Hypothalamus (tissue), 51 donors: Measurements from ENCODE around the gene ZNF771.

Source experiments
- DNase-seq, 51 donors: peaks; one replicate each; lab custom pipeline; 2025; lab: John Stamatoyannopoulos, UW

ZNF771 gene

DNA sequence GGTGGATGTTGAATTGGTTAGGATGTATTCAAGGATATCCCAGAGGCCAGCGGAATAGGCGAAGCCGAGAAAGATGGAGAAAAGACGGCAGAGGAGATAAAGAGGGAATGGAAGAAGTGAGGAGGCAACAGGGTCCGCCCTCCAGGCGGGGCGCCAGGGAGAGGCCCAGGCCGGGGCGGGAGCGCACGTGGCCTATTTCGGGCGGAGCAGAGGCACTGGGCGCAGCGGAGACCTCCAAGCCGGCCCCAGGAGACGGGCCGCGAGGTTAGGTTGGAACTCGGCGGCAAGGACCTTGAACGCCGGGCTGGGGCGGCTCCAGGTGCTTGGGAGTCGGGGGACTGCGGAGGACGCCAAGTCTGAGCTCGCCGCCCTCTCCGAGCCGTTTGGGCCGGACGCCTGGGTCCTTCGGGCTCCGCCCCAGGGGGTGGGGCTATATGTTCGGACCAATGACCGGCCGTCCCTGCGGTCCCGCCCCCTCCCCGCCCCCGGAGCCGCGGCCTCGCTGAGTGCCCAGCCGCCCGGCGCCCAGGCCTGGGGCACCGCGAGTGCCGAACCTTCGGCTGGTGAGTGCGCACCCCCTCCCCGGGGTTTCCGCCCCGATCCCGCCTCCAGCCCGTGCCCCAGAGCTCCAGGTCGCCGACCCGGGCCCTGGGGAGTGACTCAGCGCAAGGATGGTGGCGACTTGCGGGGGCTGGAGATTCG, at the start of gene ZNF771:
ZNF771 (plus strand) TSS at position 505 of the 702 bp plus-strand sequence. CDS start 448 bp downstream, outside the sequence.
- DNase-seq = peak; percentile 68 to 96 (median 88)

DNA sequence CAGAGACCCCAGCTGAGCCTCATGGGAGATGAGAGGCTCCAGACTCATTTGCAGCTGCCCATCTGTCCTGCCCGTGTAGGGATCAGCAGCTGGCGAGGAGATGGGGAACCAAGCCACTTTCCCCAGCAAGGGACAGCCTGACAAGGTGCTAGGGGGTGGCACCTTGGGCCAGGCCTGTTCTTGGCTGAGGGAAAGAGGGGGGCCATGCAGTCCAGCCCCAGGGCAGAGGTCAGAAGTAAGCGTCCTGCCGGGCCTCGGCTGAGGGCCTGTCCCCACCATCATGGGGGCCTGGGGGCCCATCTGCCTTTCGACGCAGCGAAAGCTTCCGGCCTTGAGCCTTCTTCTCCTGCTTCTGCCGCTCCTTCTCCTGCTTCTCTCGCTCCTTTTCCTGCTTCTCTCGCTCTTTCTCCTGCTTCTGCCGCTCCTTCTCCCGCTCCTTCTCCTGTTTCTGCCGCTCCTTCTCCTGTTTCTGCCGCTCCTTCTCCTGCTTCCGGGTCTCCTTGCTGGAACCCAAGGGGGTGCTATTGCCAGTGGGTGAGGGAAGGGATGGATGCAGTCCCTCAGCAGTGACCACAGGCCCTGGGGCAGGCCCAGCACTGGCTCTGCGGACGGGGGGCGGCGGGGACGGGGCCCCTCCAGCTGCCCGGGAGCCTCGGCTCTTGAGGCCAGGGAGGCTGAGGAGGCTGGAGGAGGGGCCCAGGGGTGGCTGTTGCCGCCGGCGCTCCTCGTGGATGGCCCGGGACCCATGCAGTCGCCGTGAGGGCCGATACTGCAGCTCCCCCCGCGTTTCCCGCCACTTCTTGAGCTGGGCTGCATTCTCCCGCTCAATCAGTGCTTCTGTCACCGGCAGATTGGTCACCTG, 49.5 kb upstream of the ZNF771 start:
- no peak for DNase-seq

- DNase-seq = no peak
These were observed 48.8 kb upstream of the ZNF771 start for GRCh38 chr16:30358577-30358936.

- DNase-seq = no peak
These were observed 48.2 kb upstream of the ZNF771 start for GRCh38 chr16:30358990-30359870.

DNA sequence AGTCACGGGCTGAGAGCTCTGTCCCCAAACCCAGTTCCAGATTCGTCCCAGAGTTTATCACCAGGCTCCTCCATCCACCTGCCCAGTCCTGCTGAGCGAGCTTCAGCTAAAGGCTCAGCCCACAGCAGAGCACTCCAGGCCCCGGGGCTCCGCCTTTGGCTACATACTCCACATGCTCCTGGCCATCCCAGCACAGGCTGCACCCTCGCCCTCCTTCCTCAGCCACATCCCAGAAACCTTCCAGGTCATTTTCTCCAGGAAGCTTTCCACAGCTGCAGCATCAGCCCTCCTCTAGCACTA, 47.6 kb upstream of the ZNF771 start:
- no peak for DNase-seq

DNA sequence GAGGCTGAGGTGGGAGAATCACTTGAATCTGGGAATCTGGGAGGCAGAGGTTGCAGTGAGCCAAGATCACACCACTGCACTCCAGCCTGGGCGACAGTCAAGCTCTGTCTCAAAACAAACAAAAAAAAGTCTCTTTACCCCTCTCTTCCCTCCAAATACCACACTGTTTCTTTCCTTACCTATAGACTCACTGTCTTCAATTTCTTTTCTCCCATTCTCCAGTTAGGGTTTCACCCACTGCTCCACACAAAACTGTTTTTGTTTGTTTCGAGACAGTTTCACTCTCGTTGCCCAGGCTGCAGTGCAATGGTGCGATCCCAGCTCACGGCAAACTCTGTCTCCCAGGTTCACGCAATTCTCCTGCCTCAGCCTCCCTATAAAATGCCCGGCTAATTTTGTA, 46.2 kb upstream of the ZNF771 start:
- no peak for DNase-seq

GRCh38 chr16:30365200-30365599, 42.2 kb upstream of the ZNF771 start:
- DNase-seq = no peak

DNA sequence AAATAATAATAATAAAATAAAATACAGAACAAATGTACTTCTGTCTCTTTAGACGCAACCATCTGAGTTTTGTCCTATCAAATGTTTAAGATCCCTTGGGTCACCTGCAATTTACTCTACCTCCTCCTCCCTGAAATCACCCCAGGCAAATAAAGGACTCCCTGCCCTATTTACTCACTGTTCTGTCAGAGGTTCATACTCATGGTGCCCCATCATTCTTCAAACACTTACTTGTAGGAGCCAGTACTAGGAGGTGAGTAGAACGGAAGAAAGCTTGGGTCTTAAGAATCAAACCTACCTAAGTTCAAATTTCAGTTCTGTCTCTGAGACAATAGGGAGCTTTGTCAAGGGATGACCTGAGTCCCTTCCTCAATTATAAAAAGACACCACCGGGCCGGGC, 40.9 kb upstream of the ZNF771 start:
- DNase-seq = no peak

DNA sequence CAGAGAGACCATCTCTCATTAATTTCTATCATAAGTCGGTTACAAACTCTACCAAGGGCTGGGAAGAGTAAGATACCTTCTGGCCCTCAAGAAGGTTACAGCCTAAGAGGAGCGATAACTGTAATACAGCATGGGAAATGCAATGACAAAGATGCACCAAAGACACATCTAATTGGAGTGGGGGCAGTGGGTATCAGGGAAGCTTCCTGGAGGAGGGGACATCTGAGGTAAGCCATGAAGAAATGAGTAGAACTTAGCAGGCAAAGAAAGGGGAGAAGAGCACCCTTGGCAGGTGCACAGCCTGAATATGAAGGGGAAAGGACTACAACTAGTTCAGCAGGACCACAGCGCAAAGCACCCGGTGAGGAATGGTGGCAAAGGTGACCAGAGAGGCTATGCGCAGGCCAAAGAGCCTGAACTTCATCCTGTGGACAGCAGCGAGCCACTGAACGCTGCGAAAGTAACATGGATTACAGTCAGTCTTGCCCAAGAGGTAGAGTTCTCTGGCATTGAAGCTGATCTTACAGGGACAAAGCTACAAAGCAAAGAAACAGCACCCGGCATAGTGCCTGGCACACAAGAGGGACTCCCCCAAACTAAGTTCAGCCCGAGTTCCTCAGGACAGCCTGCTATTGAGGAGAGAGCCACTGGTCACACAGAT, 39.9 kb upstream of the ZNF771 start:
- DNase-seq = no peak

DNA sequence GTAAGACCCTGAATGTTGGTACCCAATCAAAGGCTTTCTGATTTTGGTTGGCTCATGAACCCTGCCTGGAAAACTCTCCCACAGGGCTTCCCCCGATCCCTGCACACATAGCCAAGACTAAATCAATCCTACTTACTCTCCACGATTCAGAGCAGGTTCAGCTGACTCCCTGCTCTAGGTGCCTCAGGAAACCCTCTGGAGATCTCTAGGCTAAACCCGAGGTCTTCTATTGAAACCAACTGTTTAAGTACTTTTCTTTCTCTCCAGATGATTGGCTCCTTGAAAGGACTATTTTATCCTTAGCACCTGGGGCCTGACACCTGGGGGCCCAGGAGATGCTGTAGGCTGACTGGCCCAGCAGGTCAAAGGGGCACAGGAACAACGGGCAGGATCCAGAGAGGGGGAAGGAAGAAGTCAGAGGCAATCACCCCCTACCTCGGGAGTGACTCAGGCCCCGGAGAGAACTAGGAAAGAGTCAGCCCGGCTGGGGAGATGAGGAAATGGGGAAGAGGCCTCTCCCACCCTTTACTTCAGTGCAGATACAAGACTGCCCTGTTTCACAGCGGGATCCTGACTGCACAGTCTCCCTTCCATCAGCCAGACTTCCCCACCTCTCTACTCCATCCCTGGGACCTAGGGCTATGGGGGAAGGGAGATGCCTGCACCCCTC, 39.1 kb upstream of the ZNF771 start:
- DNase-seq = peak in 3 of 51 donors; percentile 12 to 26 (median 15)

- no peak for DNase-seq
These were observed 38.7 kb upstream of the ZNF771 start for GRCh38 chr16:30368792-30369090.

GRCh38 chr16:30369091-30369937, 38.1 kb upstream of the ZNF771 start:
- peak in 4 of 51 donors; percentile 16 to 36 (median 24) for DNase-seq

GRCh38 chr16:30369938-30370455, 37.4 kb upstream of the ZNF771 start:
- no peak for DNase-seq

GRCh38 chr16:30370456-30371247, 36.8 kb upstream of the ZNF771 start, which contains the start of gene TBC1D10B:
TSS of gene TBC1D10B (minus strand) at chr16:30370494. CDS start at chr16:30370183, 311 bp downstream.
- DNase-seq = peak; percentile 64 to 100 (median 100)

DNA sequence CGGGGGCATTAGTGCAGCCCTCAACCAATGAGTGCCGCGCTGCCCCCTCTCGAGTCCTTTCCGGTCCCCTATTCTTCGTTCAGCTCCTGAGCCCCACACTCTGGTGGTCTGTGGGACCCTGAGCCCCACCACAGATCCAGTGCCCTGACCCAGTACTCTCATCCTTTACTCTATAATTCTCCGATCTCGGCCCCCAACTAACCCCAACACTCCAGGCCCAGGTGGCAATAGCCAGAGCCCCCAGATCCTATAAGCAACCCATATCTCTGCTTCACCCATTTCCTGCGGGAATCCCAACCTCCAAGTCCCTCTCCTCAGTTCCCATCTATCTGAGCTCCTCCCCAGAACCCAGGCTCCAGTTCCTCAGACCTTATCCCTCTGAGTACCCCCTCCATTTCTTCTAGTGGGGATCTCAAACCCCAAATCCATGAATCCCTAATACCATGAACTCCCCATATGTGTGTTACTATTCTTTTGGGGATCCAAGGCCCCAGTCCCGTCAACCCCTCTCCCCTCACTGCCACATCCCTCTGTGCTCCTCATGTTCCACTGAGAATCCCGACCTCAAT, 36.1 kb upstream of the ZNF771 start:
- no peak for DNase-seq

DNA sequence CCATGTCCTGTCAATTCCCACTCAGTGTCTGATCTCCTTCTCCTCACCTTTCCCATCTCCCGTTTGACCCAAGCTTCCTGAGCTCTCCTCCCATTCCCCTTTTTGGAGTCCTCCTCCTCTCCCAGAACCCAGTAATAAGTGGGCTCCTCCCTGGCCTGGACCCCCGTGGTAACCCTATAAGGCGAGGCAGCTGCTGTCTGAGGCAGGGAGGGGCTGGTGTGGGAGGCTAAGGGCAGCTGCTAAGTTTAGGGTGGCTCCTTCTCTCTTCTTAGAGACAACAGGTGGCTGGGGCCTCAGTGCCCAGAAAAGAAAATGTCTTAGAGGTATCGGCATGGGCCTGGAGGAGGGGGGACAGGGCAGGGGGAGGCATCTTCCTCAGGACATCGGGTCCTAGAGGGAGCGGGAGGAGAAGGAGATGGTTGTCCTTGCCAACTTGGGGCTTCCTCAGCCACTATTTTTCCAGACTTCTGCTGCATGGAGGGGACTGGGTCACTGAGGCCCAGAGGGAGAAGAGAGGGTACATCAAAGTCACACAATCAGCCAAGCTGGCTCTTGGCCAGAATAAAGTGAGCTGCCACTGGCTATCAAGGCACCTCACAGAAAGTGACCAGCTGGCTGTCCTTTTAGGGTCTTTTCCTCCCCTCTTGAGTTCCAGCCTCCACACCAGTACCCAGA, 35.2 kb upstream of the ZNF771 start:
- DNase-seq = no peak

DNA sequence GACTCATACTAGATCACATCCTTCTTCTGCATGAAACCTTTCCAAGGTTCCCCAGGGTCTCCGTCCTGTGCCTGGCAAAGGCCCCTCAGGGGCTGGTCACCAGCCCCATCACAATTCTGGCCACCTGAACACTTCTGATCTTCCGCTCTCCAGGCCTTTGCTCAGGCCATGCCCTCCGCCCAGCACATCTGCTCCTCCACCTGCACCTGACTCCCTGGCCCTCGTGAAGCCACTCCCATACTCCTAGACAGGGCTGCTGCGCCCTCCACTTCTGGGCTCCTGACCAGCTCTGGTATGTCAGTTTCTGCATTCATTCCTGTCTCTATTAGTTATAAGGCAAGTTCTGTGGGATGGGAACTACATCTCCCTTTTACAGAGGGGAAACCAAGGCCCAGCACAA, 34.7 kb upstream of the ZNF771 start:
- no peak for DNase-seq
